ENCODE measurements around the gene PLCB2. TPM values are rescaled to one million over a fixed set of nuclear protein-coding genes. Genes with fewer than 3 reads are reported as not detected.
A peak's percentile ranks its signal among the peaks of the same experiment; 100 is the strongest.

The PLCB2 gene
- total and polyA plus RNA-seq, 9 of the 15 experiments (the other 6 are each of a cell fraction or from before 2014, with no cell fraction given), result 0.37 to 12.3 (median 8.0) TPM

DNA sequence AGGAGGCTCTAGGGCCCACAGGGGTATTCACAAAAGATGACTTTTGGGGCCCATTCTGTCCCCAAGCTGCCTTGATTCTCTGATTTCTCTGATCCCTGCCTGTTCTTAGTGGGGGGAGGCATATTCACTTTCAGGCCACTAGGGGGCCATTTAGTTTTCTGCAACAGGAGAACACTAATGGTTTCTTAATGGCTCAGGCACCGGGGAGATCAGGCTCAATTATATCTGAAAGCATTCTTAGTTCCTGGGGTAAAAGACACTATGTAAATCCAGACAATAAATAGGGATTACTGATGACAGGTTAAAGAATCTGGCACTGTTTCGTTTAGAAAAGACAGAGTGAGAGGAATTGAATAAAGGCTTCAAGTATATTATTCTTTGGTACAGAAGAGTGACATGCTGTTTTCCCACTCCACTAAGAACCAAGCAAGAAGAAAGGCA is 13.2 kb upstream of the PLCB2 start (continued):
- TF ChIP-seq, protein P1, sequence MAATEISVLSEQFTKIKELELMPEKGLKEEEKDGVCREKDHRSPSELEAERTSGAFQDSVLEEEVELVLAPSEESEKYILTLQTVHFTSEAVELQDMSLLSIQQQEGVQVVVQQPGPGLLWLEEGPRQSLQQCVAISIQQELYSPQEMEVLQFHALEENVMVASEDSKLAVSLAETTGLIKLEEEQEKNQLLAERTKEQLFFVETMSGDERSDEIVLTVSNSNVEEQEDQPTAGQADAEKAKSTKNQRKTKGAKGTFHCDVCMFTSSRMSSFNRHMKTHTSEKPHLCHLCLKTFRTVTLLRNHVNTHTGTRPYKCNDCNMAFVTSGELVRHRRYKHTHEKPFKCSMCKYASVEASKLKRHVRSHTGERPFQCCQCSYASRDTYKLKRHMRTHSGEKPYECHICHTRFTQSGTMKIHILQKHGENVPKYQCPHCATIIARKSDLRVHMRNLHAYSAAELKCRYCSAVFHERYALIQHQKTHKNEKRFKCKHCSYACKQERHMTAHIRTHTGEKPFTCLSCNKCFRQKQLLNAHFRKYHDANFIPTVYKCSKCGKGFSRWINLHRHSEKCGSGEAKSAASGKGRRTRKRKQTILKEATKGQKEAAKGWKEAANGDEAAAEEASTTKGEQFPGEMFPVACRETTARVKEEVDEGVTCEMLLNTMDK (IDR thresholded peaks at IDR 0.05; ENCODE audit: borderline replicate concordance, insufficient read depth, low read depth, low read length, poor library complexity, severe bottlenecking), result peak; percentile 65
- TF ChIP-seq, protein P2, sequence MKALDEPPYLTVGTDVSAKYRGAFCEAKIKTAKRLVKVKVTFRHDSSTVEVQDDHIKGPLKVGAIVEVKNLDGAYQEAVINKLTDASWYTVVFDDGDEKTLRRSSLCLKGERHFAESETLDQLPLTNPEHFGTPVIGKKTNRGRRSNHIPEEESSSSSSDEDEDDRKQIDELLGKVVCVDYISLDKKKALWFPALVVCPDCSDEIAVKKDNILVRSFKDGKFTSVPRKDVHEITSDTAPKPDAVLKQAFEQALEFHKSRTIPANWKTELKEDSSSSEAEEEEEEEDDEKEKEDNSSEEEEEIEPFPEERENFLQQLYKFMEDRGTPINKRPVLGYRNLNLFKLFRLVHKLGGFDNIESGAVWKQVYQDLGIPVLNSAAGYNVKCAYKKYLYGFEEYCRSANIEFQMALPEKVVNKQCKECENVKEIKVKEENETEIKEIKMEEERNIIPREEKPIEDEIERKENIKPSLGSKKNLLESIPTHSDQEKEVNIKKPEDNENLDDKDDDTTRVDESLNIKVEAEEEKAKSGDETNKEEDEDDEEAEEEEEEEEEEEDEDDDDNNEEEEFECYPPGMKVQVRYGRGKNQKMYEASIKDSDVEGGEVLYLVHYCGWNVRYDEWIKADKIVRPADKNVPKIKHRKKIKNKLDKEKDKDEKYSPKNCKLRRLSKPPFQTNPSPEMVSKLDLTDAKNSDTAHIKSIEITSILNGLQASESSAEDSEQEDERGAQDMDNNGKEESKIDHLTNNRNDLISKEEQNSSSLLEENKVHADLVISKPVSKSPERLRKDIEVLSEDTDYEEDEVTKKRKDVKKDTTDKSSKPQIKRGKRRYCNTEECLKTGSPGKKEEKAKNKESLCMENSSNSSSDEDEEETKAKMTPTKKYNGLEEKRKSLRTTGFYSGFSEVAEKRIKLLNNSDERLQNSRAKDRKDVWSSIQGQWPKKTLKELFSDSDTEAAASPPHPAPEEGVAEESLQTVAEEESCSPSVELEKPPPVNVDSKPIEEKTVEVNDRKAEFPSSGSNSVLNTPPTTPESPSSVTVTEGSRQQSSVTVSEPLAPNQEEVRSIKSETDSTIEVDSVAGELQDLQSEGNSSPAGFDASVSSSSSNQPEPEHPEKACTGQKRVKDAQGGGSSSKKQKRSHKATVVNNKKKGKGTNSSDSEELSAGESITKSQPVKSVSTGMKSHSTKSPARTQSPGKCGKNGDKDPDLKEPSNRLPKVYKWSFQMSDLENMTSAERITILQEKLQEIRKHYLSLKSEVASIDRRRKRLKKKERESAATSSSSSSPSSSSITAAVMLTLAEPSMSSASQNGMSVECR (CRISPR knock-in tag; IDR thresholded peaks at IDR 0.05), result no peak
- TF ChIP-seq RB1 (IDR thresholded peaks at IDR 0.05; ENCODE audit: low read depth) (peak; percentile 2; the same call in 1 of the 2 replicates), YY1 (IDR thresholded peaks at IDR 0.05; ENCODE audit: borderline replicate concordance in 1 of 3, control insufficient read depth in 1 of 3, extremely low read depth in 1 of 3, insufficient read depth in 3 of 3, insufficient read length in 1 of 3, insufficient replicate concordance in 2 of 3, low read depth in 1 of 3, low read length in 2 of 3) (peak in 1 of 3 experiments; percentile 26), SP1 (CRISPR knock-in tag; IDR thresholded peaks at IDR 0.05) (peak; percentile 18; the same call in 1 of the 2 replicates), XRCC5 (IDR thresholded peaks at IDR 0.05; ENCODE audit: low read depth, low read length) (peak; percentile 52; the same call in 1 of the 2 replicates)
- TF ChIP-seq, protein P3, sequence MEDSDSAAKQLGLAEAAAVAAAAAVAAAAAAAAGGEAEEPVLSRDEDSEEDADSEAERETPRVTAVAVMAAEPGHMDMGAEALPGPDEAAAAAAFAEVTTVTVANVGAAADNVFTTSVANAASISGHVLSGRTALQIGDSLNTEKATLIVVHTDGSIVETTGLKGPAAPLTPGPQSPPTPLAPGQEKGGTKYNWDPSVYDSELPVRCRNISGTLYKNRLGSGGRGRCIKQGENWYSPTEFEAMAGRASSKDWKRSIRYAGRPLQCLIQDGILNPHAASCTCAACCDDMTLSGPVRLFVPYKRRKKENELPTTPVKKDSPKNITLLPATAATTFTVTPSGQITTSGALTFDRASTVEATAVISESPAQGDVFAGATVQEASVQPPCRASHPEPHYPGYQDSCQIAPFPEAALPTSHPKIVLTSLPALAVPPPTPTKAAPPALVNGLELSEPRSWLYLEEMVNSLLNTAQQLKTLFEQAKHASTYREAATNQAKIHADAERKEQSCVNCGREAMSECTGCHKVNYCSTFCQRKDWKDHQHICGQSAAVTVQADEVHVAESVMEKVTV (CRISPR knock-in tag; IDR thresholded peaks at IDR 0.05), result peak; percentile 45; the same call in 1 of the 2 replicates
- TF ChIP-seq, protein P4, sequence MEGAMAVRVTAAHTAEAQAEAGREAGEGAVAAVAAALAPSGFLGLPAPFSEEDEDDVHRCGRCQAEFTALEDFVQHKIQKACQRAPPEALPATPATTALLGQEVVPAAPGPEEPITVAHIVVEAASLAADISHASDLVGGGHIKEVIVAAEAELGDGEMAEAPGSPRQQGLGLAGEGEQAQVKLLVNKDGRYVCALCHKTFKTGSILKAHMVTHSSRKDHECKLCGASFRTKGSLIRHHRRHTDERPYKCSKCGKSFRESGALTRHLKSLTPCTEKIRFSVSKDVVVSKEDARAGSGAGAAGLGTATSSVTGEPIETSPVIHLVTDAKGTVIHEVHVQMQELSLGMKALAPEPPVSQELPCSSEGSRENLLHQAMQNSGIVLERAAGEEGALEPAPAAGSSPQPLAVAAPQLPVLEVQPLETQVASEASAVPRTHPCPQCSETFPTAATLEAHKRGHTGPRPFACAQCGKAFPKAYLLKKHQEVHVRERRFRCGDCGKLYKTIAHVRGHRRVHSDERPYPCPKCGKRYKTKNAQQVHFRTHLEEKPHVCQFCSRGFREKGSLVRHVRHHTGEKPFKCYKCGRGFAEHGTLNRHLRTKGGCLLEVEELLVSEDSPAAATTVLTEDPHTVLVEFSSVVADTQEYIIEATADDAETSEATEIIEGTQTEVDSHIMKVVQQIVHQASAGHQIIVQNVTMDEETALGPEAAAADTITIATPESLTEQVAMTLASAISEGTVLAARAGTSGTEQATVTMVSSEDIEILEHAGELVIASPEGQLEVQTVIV (CRISPR knock-in tag; IDR thresholded peaks at IDR 0.05; ENCODE audit: borderline replicate concordance), result no peak
